Dendritic cell treated with granulocyte-macrophage colony-stimulating factor and Interleukin-4, amounts not matched to agents 40 ng/mL and 50 ng/mL, for 4 days (primary cell): ENCODE data around the gene SPIRE2.

Experiments used
- H3K27ac Mint-ChIP-seq: one replicate; pipeline ENCODE4 v1.8.0; 2022; ENCODE audit warnings: mild to moderate bottlenecking, mixed read lengths
- H3K27me3 Mint-ChIP-seq: one replicate; pipeline ENCODE4 v1.8.0; 2022; ENCODE audit warnings: mild to moderate bottlenecking, mixed read lengths
- H3K36me3 Mint-ChIP-seq: one replicate; pipeline ENCODE4 v1.8.0; 2022; ENCODE audit warnings: low read depth, mixed read lengths
- H3K4me1 Mint-ChIP-seq: one replicate; pipeline ENCODE4 v1.8.0; 2022; ENCODE audit warnings: low read depth, mixed read lengths
- H3K4me3 Mint-ChIP-seq: one replicate; pipeline ENCODE4 v1.8.0; 2022; ENCODE audit warnings: mild to moderate bottlenecking, moderate library complexity, mixed read lengths
- H3K9me3 Mint-ChIP-seq: one replicate; pipeline ENCODE4 v1.8.0; 2022; ENCODE audit warnings: mixed read lengths
- intact Hi-C: fragments of 100-400 bp; cut with micrococcal nuclease; formaldehyde crosslinking; loops from one replicate; pipeline ENCODE4 v1.15.0; 2022

The SPIRE2 gene

DNA sequence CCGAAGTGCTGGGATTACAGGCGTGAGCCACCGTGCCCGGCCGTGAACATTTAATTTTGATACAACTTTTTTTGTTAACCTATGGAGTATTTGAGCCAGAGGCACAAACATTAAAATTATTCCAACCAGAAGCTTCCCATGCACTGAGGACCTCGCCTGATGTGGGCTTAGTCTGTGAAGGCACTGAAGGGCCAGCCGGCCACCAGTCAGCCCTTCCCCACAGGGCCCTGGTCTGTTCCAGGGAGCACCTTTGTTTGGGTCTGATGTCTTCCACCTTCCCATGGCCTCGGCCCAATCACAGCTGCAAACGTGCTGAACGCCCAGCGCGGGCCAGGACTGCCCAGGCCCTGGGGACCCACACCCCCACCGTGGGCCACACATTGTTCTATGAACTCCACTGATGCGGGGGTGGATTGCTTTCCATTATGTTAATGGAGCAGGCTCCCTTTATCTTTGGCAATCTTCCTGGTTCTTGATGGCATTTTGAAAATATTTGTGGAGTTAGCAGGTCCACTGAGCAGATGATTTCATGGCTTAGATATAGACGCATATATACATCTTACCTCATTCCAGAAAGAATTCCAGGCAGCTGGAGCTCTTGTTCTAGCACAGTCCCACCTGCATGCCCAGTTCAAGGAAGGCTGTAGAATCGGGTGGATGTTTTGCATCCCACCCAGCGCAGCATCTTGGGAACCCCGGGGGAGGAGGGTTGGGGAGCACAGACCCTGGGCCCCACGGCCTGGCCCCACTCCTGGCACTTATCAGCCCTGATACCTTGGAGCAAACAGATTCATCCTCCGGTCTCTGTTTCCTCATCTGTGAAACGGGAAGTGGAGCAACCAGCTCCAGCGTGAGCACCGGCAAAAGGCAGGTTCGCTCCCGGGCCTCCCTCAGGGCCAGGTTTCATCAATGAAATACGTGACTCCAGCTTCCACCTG is 14.5 kb downstream of the SPIRE2 start:
- Mint-ChIP-seq H3K4me3 (no peak overlapping the region), H3K27me3 (peaks cover 27% of the 10 kb centered on the region), H3K36me3 (no peaks in the 10 kb centered on the region), H3K9me3 (no peaks in the 10 kb centered on the region), H3K4me1 (peaks cover 26% of the 10 kb centered on the region), H3K27ac (no peak overlapping the region)
- intact Hi-C loops = no loop called here

DNA sequence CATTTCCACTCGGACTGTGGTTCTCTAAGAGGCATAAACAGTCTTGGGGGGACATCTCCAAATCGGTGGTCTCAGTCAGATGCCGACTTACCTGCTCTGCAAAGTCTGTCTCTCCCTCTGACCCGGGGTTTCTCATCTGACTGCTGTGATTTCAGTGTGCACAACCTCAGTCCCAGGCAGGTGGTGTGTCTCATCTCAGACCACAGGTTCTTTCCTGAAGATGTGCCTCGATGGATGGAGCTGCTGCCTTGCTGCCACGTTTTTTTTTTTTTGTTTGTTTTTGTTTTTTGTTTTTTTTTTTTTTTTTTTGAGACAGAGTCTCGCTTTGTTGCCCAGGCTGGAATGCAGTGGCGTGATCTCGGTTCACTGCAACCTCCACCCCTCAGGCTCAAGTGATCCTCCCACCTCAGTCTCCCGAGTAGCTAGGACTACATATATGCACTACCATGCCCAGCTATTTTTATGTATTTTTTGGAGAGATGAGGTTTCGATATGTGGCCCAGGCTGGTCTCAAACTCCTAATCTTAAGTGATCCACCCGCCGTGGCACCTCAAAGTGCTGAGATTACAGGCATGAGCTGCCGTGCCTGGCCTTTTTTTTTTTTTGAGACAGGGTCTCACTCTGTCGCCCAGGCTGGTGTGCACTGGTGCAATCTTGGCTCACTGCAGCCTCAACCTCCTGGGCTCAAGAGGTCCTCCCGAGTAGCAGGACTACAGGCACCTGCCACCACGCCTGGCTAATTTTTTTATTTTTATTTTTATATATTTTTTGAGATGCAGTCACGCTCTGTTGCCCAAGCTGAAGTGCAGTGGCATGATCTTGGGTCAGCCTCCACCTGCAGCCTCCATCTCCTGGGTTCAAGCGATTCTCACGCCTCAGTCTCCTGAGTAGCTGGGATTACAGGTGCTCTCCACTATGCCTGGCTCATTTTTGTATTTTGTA is 15.4 kb downstream of the SPIRE2 start:
- peaks cover 27% of the 10 kb centered on the region for H3K27me3 Mint-ChIP-seq
- H3K4me1 Mint-ChIP-seq = peaks cover 17% of the 10 kb centered on the region
- intact Hi-C loops = no loop called here
- no peak overlapping the region for H3K27ac Mint-ChIP-seq
- H3K9me3 Mint-ChIP-seq = no peaks in the 10 kb centered on the region
- H3K4me3 Mint-ChIP-seq = no peak overlapping the region
- no peaks in the 10 kb centered on the region for H3K36me3 Mint-ChIP-seq

DNA sequence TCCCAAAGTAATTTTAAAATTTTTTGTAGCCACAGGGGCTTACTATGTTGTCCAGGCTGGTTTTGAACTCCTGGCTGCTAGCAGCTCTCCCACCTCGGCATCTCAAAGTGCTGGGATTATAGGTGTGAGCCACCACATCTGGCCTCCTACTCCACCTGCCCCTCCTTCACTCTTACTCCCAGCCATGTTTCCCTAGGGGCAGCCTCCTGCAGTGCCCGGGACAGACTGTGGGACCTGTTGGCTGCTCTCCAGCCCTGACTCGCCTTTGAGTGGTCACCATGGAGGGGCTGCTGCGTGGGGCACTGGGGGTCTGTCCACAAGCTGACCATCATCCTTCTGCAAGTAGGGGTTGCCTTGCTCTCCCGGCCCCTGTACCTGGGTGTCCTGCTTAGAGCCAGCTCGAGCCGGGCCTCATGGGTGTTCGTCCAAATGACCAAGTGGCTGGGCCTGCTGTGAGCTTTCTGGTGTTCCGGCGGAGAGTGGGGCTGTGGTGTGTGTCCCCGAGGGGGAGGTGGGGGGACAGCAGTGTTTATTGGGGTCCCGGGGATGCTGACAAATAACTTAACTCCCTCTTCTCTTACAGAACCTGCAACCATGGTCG is 16.6 kb downstream of the SPIRE2 start:
- no peak overlapping the region for H3K27ac Mint-ChIP-seq
- peaks cover 7% of the 10 kb centered on the region for H3K4me1 Mint-ChIP-seq
- no peak overlapping the region for H3K4me3 Mint-ChIP-seq
- no peaks in the 10 kb centered on the region for H3K9me3 Mint-ChIP-seq
- peaks cover 27% of the 10 kb centered on the region for H3K27me3 Mint-ChIP-seq
- intact Hi-C loops = no loop called here
- no peaks in the 10 kb centered on the region for H3K36me3 Mint-ChIP-seq

DNA sequence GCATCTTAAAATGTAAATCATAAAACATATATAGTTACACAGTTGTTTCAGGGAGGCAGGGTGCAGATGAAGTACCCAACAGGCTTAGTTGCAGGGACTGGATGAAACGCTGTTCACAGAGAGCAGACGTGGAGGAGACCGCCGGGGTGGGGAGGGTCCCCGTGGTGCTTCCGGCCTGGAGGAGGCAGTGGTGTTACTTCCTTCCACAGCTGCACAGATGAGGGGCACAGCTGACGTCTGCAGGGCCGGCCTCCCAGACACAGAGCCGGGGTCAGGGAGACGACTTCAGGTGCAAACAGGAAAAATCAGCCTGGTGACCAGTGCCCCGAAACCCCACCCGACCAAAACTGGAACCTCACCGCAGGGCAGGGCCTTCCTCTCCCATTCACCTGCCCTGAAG is 17.1 kb downstream of the SPIRE2 start:
- no peak overlapping the region for H3K4me3 Mint-ChIP-seq
- no peak overlapping the region for H3K27ac Mint-ChIP-seq
- H3K27me3 Mint-ChIP-seq = peaks cover 30% of the 10 kb centered on the region
- H3K4me1 Mint-ChIP-seq = peaks cover 5% of the 10 kb centered on the region
- intact Hi-C loops = no loop called here
- no peaks in the 10 kb centered on the region for H3K36me3 Mint-ChIP-seq
- H3K9me3 Mint-ChIP-seq = no peaks in the 10 kb centered on the region

DNA sequence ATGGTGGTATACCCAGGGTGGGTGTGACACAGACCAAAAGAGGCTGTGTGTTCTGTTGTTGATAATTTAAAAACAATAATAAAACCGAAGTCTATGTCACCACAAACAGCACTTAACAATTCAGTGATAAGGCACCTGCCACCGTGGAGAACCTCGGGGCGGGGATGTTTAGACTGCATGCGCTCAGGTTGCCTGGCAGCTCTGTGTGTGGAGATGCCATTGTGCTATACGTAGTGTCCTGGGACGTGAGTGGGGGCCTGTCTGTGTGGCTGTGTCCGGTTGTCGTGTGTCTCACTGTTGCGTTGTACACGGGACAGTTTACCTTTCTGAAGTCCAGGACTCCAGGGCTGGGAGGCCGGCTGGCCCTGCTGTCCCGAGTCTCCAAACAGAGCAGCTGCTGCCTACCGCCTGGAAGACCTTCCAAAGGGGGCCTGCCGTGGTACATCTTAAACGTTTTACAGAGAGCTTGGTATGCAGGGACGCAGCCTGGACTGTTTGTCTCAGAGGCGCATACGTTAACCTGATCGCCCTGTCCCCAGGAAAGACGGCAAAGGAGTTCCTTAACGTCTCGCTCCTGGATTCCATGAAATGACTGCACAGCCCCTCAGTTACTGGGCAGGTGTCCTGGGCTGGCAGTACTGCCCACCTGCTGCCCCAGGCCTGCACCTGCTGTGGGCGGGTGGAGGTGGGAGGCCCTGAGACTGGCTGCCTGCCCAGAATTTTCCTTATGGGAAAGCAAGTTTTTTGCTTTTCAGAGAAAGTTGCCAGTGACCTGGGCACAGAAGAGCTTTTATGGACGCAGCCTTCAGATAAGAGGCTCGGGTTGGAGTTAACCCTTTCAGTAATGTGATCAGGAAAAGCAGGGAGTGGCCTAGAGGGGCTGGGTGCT is 19.0 kb downstream of the SPIRE2 start:
- Mint-ChIP-seq H3K36me3 (no peaks in the 10 kb centered on the region), H3K27me3 (peaks cover 25% of the 10 kb centered on the region), H3K4me1 (peaks cover 5% of the 10 kb centered on the region), H3K9me3 (no peaks in the 10 kb centered on the region), H3K4me3 (no peak overlapping the region), H3K27ac (no peak overlapping the region)
- intact Hi-C loops = no loop called here

DNA sequence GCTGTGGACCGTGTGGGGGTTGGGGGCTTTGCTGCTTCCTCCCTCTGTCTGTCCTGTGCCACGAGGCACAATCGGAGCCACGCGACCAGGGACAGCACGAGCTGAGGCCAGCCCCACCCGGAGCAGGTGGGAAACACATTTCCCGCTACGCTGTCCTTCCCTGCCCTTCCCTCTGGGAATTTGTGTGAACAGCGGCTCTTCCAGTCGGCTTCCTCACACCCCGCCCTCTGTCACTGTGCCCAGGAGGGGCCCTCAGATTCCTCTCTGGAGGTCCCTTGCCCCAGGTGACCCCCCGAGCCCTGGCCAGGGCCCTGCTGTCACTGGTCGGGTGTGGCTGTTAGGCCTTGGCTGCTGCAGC is 19.6 kb downstream of the SPIRE2 start:
- Mint-ChIP-seq H3K9me3 (no peaks in the 10 kb centered on the region), H3K4me3 (no peak overlapping the region), H3K27ac (no peak overlapping the region), H3K36me3 (no peaks in the 10 kb centered on the region), H3K4me1 (peaks cover 5% of the 10 kb centered on the region), H3K27me3 (peaks cover 25% of the 10 kb centered on the region)
- intact Hi-C loops = no loop called here

DNA sequence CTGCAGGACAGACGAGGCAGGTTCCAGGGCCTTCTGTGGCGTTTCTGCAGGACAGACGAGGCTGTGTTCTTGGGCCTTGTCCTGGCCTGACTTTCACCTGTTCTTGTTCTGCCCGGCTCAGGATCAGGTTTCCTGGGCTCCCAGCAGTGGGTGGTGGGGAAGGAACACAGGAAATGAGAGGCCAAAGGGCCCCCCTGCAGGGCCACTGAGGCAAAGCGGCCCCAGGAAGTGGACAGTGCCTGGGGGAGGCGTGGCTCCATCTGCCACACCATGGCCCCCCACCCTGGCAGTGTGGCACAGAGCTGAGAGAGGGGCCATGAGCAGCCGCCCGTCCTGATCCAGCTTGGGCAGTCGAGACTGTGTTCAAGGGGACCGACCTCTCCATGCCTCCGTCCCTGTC is 20.7 kb downstream of the SPIRE2 start:
- Mint-ChIP-seq H3K4me3 (no peak overlapping the region), H3K4me1 (peaks cover 5% of the 10 kb centered on the region), H3K27me3 (peaks cover 30% of the 10 kb centered on the region), H3K9me3 (no peaks in the 10 kb centered on the region), H3K27ac (no peak overlapping the region), H3K36me3 (no peaks in the 10 kb centered on the region)
- intact Hi-C loops = no loop called here

DNA sequence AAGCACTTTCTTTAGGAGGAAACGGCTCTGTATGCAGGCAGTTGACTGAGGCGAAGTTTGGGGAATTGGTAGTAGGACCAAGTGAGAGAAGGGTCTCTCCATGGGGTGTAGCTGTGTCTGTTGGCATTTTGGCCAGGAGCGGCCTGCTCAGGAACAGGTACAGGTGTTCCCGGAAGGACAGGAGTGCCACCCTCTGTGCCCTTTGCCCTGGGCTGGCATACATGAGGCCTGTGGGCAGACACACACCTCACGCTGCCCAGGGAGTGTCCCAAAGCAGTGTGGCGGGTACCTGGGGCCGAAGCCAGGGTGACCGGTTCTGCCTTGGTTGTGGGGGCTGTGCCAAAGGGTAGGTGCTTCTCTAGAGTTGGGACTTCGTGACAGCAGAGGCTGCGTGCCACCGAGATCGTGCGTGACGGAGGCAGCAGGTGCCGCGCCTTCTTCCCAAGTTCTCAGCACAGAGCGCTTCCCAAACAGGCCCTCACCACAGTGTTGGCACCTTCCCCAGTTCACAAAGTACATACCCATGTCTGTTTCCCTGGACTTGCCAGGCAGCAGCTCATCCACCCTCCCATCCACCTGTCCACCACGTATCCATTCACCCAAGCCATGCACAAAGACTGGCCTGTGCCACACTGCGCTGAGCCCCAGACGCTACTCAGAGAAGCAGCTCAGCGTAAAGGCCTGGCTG is 25.2 kb downstream of the SPIRE2 start:
- peaks cover 12% of the 10 kb centered on the region for H3K4me1 Mint-ChIP-seq
- H3K27ac Mint-ChIP-seq = no peak overlapping the region
- no peak overlapping the region for H3K4me3 Mint-ChIP-seq
- H3K9me3 Mint-ChIP-seq = no peaks in the 10 kb centered on the region
- H3K27me3 Mint-ChIP-seq = peaks cover 33% of the 10 kb centered on the region
- intact Hi-C loops = no loop called here
- no peaks in the 10 kb centered on the region for H3K36me3 Mint-ChIP-seq

DNA sequence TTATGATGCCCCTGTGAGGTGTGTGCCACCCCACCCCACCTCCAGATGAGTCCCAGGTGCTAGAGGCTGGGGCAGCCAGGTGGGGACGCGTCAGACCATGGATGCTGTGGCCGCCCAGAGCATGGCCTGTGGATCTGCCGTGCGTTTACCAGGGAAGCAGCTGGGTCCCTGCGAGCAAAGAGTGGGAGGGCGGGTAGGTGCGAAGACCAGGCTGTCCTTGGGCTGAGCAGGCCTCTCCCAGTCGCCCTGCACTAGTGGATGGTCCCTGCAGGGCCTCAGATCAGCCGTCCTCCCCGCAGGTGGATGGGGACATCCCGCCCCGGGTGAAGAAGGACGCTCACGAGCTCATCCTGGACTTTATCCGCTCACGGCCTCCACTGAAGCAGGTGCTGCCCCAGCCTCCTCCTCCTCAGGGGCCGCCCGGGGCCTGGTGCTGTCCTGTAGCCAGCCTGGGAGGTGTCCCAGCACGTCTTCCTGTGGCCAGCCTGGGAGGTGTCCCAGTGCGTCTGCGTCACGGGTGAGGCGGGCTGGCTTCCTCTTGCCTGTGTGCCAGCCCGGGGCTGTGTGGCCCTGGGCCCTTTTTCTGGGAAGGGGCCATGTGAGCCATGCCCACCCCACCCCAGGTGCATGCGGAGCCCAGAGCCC is 27.1 kb downstream of the SPIRE2 start:
- H3K4me1 Mint-ChIP-seq = peaks cover 13% of the 10 kb centered on the region
- no peaks in the 10 kb centered on the region for H3K9me3 Mint-ChIP-seq
- no peaks in the 10 kb centered on the region for H3K36me3 Mint-ChIP-seq
- intact Hi-C loops = no loop called here
- no peak overlapping the region for H3K27ac Mint-ChIP-seq
- H3K27me3 Mint-ChIP-seq = peaks cover 40% of the 10 kb centered on the region
- H3K4me3 Mint-ChIP-seq = no peak overlapping the region

DNA sequence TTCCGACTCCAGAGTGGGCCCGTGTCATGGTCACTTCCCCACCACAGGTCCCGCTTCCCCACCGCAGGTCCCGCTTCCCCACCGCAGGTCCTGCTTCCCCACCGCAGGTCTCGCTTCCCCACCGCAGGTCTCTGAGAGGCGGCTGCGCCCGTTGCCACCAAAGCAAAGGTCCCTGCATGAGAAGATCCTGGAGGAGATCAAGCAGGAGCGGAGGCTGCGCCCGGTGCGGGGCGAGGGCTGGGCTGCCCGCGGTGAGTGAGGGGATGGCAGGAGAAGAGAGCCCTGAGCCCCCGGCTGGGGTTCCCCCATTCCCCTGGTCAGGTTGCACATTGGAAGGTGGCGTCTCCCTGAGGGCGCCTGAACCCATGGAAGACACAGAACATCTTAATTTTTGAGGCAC is 27.7 kb downstream of the SPIRE2 start:
- H3K36me3 Mint-ChIP-seq = no peaks in the 10 kb centered on the region
- peaks cover 19% of the 10 kb centered on the region for H3K4me1 Mint-ChIP-seq
- no peak overlapping the region for H3K27ac Mint-ChIP-seq
- intact Hi-C loops = no loop called here
- no peaks in the 10 kb centered on the region for H3K9me3 Mint-ChIP-seq
- no peak overlapping the region for H3K4me3 Mint-ChIP-seq
- peaks cover 41% of the 10 kb centered on the region for H3K27me3 Mint-ChIP-seq

DNA sequence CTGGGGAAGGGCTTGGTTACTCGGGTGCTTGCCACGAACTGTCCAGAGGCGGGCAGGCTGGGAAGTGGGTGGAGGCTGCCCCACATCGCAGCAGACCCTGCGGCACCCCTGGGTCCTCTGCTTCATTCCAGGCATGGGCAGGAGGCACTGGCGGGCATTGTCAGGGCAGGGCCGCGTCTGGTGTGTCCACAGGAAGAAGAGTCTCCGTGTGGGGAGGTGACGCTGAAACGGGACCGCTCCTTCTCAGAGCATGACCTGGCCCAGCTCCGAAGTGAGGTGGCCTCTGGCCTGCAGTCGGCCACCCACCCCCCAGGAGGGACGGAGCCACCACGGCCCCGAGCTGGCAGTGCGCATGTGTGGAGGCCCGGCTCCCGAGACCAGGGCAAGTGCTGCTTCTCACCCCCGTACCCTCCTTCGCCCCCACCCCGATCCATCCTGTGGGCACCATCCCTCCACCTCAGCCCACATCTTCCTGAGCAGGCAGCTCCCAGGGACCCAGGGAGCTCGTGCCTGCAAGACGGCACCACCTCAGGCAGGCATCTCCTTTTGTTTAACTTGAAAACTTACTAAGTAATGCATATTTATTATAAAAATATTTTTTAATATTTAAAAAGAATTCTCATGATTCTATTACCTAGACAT is 30.8 kb downstream of the SPIRE2 start:
- intact Hi-C loops = no loop called here
- H3K9me3 Mint-ChIP-seq = no peaks in the 10 kb centered on the region
- peaks cover 33% of the 10 kb centered on the region for H3K27me3 Mint-ChIP-seq
- H3K4me3 Mint-ChIP-seq = no peak overlapping the region
- H3K4me1 Mint-ChIP-seq = peaks cover 50% of the 10 kb centered on the region
- no peaks in the 10 kb centered on the region for H3K36me3 Mint-ChIP-seq
- no peak overlapping the region for H3K27ac Mint-ChIP-seq

DNA sequence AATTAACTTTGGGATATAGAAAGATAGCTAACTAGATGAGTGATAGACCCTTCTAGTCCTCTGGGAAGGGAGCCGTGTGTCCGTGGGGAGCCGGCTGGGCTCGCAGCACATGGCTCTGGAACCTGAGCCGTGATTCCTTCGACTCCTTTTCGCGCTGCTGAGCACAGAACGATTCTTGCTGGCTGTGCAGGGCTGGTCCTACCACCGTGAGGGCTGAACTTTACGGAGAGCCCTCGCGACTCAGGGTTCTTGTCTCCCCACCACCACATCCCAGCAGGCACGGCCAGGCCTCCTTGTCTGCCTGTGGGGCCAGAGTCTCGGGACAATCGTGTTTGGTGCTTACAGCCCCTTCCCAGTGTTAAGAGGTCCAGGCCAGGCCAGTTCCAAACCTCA is 31.3 kb downstream of the SPIRE2 start:
- H3K4me1 Mint-ChIP-seq = peaks cover 55% of the 10 kb centered on the region

More for the DNA sequence above, 31.3 kb downstream of the SPIRE2 start:
- no peak overlapping the region for H3K4me3 Mint-ChIP-seq
- intact Hi-C loops = loop anchor here (2.0 to 5.0 kb wide), 3 partner anchors 32 to 159 kb away; partner anchors contain the start of genes SPATA2L and SPIRE2
- peaks cover 28% of the 10 kb centered on the region for H3K27me3 Mint-ChIP-seq
- no peak overlapping the region for H3K27ac Mint-ChIP-seq
- H3K36me3 Mint-ChIP-seq = no peaks in the 10 kb centered on the region
- no peaks in the 10 kb centered on the region for H3K9me3 Mint-ChIP-seq
